22Rv1 (cell line): ENCODE measurements around the gene STPG4.

Experiments used
- CTCF ChIP-seq: fragments of 450-650 bp; IDR thresholded peaks from 2 replicates; pipeline ENCODE4 v1.5.1; 2017; ENCODE audit warnings: mild to moderate bottlenecking
- ZFX ChIP-seq: fragments of 450-650 bp; IDR thresholded peaks from 2 replicates; pipeline ENCODE4 v1.6.1; 2017; ENCODE audit warnings: antibody characterized with exemption, borderline replicate concordance

GRCh38 chr2:47050762-47051161 lies 104.3 kb downstream of the STPG4 start:
- TF ChIP-seq CTCF (no peak), ZFX (no peak)
